Stimulated activated CD8-positive, alpha-beta memory T cell treated with anti-CD3 and anti-CD28 coated beads, Interleukin-15, amount 100 ng/mL, for 4 hours (primary cell): Measurements from ENCODE around the gene TAX1BP3.
A peak's percentile ranks its signal among the peaks of the same experiment; 100 is the strongest.
"Not testable (repeated sequence)": the region's sequence is repeated elsewhere in the genome, so short reads cannot be mapped to it uniquely, and the experiment has no call there.

Experiments
- DNase-seq, 2 donors: peaks; one replicate each; pipeline ENCODE4 v3.0.0-alpha.2; 2020; ENCODE audit warnings: low read depth in 2 of 2

Gene TAX1BP3, protein sequence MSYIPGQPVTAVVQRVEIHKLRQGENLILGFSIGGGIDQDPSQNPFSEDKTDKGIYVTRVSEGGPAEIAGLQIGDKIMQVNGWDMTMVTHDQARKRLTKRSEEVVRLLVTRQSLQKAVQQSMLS

DNA sequence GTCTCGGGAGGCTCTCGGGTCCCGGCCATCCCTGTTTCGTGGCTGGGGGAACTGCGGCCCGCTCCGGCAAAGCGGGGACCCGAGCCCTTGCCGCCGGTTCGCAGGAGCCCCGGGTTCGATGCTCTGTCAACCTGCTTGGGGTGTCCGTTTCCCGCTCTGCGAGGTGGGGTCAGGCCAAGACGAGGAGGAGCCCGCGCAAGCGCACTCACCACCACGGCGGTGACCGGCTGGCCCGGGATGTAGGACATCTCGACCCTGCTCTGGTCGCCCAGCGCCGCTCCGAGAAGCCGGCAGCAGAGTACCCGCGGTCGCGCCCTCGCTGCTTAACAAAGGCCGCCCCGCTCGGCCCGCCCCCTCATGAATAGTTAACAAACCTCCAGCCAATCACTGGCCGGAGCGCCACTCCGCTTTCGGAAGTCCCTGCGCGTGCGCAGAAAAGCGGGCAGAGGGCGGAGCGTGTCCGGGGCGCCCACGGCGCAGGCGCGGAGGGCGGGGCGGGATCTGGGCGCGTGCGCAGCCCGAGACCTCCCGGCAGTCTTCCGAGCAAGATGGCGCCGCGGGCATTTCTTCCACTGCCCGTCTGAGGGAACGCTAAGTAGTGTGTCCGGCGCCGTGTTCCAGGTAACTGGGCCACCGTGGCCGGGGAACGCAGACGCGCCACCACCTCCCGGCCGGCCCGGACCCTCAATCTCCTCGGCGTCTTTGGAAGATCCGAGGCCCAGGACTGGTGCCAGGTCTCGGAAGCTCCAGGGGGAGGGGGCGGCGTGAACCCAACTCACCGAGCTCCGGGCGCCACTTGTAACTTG lies at the start of gene TAX1BP3, which contains the start of gene EMC6:
TSS of gene TAX1BP3 (minus strand) at position 300 of the 806 bp plus-strand sequence. CDS start at position 248, 52 bp downstream.
TSS of gene EMC6 (plus strand) at position 534 of the 806 bp plus-strand sequence. CDS start 335 bp downstream, outside the sequence.
- DNase-seq = peak; percentile 94 to 99

DNA sequence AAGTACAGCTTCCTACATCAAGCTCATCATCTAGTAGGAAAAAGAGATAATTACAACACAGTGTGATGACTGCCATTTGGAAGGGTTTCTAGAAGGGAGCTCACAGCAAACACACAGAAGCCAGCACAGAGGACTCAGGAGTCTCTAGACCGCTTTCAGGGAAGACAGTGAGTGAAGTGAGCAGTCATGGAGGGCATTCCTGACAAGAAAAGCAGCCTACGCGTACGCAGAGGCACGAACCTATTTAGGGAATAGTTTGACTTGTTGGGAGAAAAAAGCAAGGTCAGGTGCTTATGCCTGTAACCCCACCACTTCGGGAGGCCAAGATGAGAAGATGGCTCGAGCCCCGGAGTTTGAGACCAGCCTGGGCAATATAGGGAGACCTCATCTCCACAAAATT lies 46.9 kb upstream of the TAX1BP3 start:
- DNase-seq = no peak

DNA sequence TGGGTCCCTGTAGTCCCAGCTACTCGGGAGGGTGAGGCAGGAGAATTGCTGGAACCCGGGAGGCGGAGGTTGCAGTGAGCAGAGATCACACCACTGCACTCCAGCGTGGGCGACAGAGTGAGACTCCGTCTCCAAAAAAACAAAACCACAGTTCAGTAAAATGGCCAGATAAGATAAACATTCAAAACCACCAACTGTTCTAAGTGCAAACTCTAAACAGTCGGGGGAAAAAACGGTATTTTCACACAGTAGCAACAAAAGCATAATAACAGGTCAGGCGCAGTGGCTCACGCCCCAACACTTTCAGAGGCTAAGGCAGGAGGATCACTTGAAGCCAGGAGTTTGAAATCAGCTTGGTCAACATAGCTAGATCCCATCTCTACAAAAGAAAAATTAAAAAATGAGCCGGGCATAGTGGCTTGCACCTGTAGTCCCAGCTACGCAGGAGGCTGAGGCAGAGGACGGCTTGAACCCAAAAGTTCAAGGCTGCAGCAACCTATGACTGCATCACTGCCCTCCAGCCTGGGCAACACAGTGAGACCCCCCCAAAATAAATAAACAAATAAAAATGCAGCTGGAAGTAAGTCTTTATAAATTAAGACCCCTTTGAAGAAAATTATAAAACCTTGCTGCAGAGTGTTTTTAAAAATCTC lies 44.6 kb upstream of the TAX1BP3 start:
- DNase-seq = no peak

DNA sequence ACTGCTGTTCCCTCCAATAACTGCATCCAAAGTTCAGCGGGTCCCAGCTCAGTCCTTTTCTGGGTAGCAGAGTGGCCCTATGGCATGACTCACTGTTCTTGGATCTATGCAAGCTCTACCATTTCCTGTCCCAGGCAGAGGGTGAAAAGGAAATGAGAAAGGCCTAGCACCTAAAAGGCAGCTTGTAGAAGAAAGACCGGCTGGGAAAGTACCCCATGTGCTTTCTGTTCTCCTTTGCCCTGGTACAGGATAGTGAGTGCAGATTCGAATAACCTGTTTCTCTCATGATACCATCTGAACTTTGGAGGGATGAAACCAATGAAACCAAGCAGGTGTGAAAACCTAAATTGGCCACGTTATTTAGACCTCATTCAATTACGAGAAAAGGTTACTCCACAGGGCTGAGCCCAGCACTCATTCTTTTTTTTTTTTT lies 42.6 kb upstream of the TAX1BP3 start:
- peak; percentile 32 to 65 for DNase-seq

DNA sequence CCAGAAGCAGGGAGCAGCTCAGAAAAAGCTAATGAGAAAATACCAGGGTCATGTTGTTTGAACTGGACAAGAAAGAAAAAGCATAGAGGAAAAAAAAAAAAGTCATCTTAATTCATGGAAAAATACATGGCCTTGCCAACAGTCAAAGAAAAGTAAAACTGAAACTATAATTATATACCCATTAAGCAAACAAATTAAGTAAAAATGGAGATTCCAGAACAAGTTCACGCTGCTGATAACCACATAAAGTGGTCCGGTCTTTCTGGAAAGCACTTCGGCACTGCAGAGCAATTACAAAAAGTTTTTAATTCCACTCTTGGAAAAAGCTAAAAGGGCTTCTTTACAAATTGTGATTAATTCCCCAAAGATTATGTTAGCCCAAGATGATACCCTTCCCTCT lies 40.0 kb upstream of the TAX1BP3 start:
- DNase-seq = no peak

DNA sequence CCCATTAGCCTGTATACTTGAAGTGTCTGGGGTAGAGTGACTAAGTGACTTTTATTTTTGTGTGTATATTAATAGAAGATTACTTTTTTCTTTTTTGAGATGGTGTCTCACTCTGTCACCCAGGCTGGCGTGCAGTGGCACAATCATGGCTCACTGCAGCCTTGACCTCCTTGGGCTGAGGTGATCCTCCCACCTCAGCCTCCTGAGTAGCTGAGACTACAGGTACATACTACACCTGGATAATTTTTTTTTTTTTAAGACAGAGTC lies 37.3 kb upstream of the TAX1BP3 start:
- DNase-seq = not testable (repeated sequence)

DNA sequence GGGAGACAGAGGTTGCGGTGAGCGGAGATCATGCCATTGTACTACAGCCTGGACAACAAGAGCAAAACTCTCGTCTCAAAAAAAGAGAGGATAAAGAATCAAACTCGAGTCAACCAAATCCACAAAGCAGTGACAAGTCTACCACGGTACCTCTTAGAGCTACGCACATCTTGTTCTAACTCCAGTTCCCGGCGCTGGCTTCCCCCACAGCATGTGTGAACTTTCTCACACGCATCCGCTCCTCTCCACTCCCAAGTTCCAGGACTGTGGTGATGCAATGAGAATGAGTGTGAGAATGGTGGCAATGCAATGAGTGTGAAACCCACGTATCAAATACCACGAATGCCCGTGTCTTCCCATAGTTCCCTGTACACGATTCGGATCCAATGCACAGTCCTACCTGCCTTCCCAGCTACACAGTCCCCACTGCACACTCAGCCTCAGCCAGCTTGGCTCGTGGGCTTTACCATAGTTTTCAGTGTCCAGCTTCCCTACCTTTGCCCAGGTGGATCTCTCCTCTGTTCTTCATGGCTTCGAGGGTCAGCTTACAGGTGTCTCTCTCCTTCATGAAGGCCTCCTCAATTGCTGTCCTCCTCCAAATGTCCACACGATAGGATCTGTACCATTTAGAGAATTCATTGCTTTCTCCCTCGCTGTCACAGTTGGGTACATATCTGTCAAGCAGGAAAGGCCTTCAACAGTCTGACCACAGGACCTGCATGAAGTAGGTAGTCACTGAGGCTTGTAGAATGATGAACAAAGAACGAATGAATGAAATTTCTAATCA lies 36.7 kb upstream of the TAX1BP3 start:
- no peak for DNase-seq

DNA sequence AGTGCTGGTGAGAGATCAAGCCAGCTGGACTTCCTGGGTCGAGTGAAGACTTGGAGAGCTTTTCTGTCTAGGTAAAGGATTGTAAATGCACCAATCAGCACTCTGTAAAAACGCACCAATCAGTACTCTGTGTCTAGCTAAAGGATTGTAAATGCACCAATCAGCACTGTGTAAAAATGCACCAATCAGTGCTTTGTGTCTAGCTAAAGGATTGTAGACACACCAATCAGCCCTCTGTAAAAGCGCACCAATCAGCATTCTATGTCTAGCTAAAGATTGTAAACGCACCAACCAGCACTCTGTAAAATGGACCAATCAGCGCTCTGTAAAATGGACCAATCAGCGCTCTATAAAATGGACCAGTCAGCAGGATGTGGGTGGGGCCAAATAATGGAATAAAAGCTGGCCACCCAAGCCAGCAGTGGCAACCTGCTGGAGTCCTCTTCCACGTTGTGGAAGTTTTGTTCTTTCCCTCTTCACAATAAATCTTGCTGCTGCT lies 33.7 kb upstream of the TAX1BP3 start:
- DNase-seq = not testable (repeated sequence)

DNA sequence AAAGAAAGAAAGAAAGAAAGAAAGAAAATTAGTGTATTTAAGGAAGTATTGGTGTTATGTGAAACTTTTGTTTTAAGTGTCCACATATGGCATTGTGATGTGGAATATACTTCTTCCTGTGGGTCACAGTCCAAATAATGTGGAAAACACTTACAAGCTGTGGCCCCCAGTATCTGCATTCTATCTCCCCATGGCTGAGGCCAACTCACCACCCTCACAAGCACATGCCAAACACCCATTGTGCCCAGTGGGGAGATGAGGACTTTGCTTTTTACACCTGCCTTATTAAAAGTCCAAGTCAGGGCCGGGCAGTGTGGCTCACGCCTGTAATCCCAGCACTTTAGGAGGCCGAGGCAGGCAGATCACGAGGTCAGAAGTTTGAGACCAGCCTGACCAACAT lies 31.6 kb upstream of the TAX1BP3 start:
- no peak for DNase-seq

DNA sequence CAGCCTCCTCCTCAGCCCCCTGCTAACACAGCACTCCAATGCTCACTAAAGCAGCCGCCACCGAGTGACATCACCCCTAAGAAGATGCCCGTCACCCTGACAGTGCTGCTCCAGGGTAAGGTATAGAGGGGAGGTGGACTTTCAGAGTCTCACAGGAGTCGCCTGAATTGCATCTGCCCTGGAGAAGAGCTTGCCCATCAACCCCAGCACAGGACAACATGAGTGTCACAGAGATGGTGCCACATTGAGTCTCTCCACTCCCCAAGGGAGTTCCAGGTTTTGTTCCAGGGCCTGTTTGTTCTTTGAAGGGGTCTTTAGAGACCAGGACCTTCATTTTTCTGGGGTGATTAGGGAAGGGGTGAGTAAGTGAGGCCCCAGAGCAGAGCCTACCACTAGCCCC lies 29.8 kb upstream of the TAX1BP3 start:
- DNase-seq = no peak

DNA sequence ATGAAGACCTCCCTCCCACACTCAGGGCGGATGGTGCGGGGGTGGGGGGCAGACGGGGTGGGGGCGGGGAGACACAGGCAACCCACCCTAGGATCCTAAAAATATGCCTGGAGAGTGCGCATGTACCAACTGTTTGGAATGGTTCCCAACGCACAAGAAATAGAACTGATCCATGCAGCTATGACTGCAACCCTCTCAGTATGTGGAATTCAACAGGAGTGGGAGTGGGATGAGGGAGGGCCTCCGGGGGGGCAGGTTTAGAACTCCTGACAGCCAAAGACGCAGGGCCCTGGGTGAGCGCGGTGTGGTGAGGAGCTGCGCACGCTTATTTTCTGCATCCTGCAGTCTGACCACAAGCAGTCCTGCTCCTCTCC lies 28.7 kb upstream of the TAX1BP3 start:
- no peak for DNase-seq

DNA sequence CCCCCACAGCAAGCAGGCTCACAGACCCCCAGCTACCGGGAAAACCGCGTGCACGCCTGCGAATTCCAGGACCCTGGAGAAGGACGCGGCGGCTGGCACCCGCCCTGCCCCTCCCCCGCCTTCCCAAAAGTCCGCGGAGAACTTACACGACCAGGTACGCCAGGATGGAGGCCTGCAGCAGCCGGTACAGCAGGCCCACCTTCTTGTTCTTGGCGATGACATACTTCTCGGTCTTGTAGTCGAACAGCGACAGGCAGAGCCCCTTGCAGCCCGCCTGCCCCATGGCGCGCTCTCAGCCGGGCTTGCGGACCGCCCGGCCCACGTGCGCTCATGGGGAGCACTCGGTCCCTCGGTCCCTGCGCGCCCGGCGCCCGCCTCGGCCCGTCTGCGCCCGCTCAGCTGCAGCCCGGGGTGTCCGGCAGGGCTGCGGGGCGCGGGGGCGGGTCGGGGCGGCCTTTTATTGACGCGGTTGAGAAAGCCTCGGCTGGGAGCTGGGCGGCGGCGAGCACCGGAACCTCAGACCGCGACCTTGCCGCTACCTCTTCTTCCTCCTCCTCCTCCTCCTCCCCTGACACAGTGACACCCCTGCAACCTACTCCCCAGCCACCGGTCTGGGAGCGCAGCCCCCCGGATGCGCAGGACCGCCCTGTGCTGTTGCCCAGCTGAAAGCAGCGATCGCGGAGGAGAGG lies 27.5 kb upstream of the TAX1BP3 start, which contains the start of gene P2RX5:
TSS of gene P2RX5 (minus strand) at position 433 of the 689 bp plus-strand sequence. CDS start at position 283, 150 bp downstream.
- peak in 1 of 2 donors; percentile 23 for DNase-seq

DNA sequence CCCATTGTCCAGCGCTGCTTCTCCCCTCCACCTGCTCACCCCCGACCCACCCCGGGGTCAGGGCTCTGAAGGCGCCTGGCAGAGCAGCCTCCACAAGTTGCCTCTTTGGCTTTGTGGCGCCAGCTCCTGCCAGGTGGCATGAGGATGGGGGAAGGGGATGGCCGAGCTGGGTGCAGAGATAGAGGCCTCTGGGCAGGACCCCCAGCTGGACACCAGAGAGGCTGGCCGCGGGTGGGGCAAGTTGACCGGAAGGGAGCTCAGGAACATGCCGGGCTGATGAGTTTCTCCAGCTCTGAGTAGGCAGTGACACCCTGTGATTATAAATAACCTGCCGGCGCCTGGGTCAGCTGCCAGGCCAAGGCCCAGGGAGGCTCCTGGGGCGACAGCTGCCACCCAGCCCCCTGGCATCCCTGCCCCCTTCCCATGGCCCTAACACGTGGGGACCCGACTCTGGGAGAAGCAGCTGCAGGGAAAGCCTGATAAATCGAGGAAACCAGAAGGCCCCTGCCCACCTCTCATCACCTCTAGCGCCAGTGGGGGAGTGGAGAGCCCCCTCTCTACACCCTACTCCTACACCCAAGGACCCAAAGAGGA lies 26.8 kb upstream of the TAX1BP3 start:
- DNase-seq = no peak

DNA sequence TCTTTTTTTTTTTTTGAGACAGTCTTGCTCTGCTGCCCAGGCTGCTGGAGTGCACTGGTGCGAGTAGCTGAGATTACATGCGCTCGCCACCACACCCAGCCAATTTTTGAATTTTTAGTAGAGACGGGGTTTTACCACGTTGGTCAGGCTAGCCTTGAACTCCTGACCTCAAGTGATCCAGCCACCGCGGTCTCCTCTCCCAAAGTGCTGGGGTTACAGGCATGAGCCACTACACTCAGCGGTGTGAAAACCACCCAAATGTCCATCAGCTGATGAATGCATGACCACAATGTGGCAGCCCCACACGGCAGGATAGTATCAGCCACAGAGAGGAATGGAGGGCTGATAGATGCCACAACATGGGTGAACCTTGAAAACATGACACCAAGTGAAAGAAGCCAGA lies 25.5 kb upstream of the TAX1BP3 start:
- peak in 1 of 2 donors; percentile 20 for DNase-seq

DNA sequence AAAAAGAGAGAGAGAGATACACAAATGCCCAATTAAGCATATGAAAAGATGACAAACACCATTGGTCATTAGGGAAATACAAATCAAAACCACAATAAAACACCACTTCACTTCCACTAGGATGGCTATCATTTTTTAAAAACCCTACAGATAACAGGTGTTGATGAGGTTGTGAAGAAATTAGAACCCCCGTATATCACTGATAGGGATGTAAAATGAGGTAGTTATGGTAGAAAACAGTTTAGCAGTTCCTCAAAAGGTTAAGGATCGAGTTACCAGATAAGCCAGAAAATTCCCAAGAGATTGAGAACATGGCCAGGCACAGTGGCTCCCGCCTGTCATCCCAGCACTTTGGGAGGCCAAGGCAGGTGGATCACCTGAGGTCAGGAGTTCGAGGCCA lies 24.8 kb upstream of the TAX1BP3 start:
- DNase-seq = no peak

DNA sequence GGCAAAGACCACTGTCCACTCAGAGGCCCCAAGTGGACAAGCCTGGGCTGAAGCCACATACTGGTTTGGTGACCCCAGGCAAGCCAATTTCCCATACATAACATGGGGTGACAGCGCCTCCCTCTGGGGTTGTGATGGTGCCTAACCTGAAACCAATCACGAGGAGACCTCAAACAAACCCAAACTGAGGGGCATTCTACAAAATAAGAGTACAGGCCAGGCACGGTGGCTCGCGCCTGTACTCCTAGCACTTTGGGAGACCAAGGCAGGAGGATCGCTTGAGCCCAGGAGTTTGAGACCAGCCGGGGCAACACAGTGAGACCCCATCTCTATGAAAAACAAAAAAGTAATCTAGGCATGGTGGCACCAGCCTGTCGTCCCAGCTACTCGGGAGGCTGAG lies 24.0 kb upstream of the TAX1BP3 start:
- DNase-seq = no peak

DNA sequence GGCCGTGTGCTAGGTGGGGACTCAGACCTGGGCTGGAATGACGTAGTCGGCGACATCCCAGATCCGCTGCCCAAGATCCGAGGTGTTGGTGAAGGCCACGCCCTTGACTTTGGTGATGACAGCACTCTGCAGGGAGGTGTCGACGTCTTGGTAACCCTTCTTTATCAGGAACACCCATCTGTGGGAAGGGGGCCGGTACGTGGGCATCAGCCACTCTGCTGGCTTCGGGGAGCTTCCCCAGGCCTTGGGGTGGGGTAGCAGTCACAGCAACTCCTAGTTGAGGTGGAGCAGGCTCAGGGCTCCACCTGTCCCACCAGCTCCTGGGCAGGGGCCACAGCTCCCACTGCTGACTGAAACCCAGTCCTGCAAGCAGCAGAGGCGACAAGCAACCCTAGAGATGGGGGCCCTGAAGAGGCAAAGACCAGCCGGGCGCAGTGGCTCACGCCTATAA lies 23.3 kb upstream of the TAX1BP3 start:
- no peak for DNase-seq

DNA sequence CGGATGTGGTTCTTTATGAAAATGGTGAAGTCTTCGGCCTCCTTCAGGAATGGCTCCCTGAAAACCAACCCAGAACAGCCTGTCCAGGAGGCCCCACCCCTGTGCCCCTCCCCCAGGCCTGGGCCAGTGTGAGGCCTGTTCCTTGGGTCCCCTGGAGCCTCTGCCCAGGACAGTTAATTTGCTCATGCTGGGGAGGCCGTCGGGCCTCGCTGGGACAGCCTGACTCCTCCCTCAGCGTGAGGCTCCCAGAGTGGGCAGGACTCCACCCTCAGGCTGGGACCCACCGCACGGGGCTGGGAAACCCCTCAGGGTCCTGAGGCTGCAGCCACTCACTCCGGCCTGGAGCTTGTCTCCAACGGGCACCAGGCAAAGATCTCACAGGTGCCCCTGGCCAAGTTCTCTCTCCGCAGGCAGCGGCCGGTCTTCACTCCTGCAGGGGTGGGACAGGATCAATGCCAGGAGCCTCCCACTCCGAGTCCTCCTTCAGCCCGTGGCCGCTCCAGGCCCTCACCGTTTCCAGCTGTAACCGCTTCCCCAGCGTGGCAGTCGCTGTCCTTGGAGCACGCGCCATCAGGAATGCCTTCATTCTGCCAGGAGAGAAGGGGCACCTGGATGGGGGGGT lies 21.8 kb upstream of the TAX1BP3 start:
- no peak for DNase-seq

DNA sequence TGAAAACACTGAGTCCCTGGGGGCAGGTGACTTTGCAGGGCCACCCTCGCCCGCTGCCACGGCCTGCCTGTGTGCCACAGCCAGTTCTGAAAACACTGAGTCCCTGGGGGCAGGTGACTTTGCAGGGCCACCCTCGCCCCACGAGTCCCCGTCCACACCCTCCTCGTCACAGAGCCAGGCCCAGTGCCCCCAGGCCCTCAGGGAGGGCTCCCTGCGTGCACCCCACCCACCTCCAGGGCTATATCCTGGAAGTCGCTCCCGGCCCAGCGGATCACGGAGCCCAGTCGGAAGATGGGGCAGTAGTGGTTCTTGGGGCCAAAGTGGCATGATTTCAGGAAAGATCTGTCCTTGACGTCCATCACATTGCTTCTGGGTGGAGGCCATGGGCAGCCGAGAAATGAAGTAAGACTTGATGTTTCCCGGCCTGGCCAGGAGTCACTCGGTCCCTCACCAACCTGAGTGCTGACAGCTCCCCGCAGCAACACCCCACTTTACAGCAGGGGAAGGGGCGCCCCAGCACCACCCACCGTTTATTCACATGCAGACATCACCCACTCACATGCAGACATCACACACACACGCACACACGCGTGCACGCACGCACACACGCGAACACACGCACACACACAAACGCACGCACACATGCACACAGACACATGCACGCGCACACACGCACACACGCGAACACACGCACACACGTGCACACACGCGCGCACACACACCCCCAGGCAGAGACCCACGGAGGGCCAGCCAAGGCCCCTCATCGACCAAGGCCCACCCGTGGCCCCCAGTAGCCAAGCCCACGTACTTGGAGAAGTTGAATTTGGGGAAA lies 21.1 kb upstream of the TAX1BP3 start:
- DNase-seq = no peak

DNA sequence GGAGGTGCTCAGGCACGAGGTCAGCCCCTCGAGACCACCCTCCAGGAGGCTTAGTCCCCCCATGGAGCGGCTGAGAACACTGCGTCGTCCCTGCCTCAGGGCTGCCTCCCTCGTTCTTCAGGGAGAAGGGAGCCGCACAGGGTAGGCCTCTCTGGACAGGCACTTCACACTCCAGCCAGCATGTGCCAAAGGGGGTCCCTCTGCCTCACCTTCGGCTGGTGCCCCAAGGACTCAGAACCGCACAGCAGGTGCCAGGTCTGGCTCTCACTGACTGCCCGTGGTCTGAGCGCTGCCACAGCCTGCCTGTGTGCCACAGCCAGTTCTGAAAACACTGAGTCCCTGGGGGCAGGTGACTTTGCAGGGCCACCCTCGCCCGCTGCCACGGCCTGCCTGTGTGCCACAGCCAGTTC lies 20.5 kb upstream of the TAX1BP3 start:
- DNase-seq = no peak
